Effector CD4-positive, alpha-beta T cell (primary cell): Measurements from ENCODE around the gene ZBTB38.

Experiments
- DNase-seq: peaks from one replicate; pipeline ENCODE4 v3.0.0-alpha.2; 2020

The ZBTB38 gene

GRCh38 chr3:141337523-141337854 is 30.8 kb upstream of the ZBTB38 start:
- DNase-seq, result no peak

DNA sequence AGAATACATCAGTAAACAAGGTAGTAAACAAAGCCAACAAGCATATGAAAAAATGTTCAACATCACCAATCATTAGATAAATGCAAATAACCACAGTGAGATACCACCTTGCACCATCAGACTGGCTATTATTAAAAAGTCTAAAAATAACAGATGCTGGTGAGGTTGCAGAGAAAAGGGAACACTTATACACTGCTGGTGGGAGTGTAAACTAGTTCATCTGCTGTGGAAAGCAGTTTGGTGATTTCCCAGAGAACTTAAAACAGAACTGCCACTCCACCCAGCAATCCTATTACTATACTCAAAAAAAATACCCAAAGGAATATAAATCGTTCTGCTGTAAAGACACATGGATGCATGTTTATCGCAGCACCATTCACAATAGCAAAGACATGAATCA is 30.3 kb upstream of the ZBTB38 start:
- DNase-seq, result no peak

GRCh38 chr3:141338881-141339280 is 29.4 kb upstream of the ZBTB38 start:
- no peak for DNase-seq

DNA sequence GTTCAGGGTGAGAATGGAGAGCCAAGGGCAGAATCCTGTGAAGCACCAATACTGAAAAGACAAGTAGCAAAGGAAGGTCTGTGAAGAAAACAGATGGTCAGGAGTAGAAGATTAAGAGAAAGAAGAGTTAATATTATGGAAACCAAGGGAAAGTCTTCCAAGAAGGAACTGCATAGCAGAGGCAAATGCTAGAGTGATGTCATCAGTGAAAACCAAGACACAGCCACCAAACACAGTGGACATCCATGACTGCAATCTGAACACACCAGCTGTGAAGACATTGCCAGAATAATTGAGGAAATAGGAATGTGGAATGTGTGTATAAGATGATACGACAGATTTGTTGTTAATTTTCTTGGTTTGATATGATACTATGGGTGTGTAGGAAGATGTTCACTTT is 26.8 kb upstream of the ZBTB38 start:
- no peak for DNase-seq

DNA sequence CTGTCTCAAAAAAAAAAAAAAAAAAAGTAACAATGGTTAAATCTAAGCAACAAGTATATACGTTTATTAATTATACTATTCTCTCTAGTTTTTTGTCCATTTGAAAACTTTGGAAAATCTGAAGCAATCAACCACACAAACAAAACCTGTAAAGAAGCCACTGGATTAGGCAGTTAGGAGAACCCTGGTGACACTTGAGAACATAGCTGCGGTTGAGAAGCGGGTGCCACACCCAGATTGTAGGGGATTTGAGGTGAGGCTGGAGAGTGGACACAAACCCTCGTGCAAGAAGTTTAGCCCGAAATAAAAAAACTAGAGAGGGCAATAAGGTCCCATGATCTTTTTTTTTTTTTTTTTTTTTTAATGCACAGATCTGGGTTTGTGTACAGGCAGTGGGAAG is 25.9 kb upstream of the ZBTB38 start:
- no peak for DNase-seq

- no peak for DNase-seq
These were observed 25.2 kb upstream of the ZBTB38 start for GRCh38 chr3:141343077-141343476.

- DNase-seq, result no peak
These were observed 24.4 kb upstream of the ZBTB38 start for GRCh38 chr3:141343865-141344271.

GRCh38 chr3:141345528-141345927 is 22.8 kb upstream of the ZBTB38 start:
- DNase-seq, result no peak

- no peak for DNase-seq
These were observed 22.3 kb upstream of the ZBTB38 start for GRCh38 chr3:141346007-141346406.

DNA sequence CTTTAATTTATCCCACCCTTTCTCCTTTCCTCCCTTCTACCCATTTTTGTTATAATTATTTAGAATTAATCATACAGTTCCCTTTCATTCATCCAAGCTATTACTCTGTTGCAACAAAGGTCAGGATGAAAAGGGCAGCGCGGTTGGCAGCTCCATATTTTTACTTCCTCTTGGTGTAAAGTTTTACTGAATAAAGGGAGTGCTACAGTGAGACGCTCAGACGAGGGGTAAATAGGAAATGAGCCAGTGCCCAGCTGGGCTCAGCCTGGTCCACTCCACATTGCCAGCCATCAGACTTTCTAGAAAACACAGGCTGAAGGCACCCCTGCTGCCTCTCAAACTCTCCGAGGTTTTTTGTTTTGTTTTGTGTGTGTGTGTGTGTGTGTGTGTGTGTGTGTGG is 21.9 kb upstream of the ZBTB38 start:
- no peak for DNase-seq

GRCh38 chr3:141346839-141347238 is 21.5 kb upstream of the ZBTB38 start:
- DNase-seq, result no peak

DNA sequence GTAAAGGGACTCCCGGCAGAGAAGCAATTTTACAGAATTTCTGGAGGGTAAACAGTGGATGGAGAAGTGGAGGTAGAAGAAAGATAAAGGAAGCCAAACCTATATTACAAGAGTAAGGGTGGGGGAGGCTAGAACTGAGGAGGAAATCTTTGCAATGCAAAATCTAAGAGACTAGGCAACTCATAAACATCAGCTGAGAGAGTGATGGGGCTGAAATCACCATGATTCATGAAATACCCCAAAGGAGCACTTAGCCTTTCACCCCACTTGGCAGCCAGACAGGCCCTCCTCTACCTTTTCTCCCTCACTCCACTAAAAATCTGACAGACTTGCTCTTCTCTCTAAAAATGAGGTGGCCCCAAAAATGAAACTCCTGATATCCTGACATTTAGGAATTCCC is 19.5 kb upstream of the ZBTB38 start:
- no peak for DNase-seq

DNA sequence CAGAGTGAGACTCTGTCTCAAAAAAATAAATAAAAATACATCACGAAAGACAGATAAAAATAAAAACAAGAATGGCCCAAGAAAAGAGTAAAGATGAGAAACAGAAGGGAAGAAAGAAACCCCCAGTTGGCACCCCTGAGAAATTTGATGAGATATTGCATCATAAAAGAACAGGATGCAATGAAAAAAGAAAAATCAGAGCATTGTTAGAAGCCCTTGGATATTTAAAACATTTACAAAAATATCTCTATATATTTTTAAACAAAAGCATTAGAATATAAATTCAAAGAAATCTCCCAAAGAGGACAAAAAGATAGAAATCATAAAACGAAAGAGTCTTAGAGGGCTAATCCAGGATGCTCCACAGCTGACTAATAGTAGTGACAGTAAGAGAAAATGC is 18.6 kb upstream of the ZBTB38 start:
- no peak for DNase-seq

DNA sequence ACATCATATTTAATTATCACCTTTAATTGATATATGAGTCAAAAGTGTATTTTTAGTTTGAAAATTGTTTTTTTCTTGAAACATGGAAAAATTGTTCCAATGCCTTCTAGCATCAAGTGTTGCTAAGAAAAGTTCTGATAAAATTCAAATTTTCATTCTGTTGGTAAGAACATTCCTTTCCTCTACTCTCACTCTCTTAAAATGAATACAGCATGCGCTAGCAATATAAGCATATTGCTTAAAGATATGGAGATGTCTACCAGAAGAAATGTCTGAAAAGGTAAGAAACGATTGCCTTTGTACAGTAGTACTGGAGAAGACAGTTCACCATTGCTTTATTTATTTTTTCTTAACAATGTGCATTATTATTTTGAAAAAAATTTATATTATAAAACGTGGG is 17.6 kb upstream of the ZBTB38 start:
- DNase-seq, result no peak

- DNase-seq, result no peak
These were observed 15.9 kb upstream of the ZBTB38 start for GRCh38 chr3:141352262-141352984.

- no peak for DNase-seq
These were observed 14.4 kb upstream of the ZBTB38 start for GRCh38 chr3:141353652-141354495.

- DNase-seq, result no peak
These were observed 13.8 kb upstream of the ZBTB38 start for GRCh38 chr3:141354517-141354916.

- no peak for DNase-seq
These were observed 13.1 kb upstream of the ZBTB38 start for GRCh38 chr3:141355242-141355641.

DNA sequence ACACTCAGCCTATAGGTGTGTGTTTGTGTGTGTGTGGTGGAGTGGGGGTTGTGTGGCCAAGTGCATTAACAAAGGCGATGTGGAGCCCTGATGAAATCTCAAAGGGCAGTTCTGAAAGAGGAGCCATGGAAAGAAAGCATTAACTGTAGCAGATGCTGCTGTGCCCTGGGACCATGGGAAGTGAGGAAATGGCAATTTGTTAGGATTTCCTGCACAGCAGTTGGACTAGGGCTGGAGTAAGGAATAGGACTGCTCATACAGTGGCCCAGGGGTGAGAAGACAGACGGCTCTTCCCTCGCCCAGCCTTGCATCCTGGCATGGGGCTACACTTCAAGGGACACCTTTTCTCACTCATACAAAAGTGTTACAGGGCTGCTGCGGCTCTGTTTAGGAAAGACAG is 12.3 kb upstream of the ZBTB38 start:
- no peak for DNase-seq

- no peak for DNase-seq
These were observed 7.3 kb upstream of the ZBTB38 start for GRCh38 chr3:141360888-141361598.

- no peak for DNase-seq
These were observed 5.6 kb upstream of the ZBTB38 start for GRCh38 chr3:141362736-141363135.

DNA sequence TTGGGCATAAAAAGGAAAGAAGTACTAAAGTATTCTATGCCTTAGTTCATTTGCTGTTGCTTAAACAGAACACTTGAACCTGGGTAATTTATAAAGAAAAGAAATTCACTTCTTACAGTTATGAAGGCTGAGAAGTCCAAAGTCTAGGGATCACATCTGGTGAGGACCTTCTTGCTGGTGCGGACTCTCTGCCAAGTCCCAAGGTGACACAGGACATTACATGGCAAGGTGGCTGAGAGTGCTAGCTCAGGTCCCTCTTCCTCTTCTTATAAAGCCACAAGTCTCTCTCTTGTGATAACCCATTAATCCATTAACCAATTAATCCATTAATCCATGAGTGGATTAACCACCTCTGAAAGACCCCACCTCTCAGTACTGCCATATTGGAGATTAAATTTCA is 3.1 kb upstream of the ZBTB38 start:
- no peak for DNase-seq

DNA sequence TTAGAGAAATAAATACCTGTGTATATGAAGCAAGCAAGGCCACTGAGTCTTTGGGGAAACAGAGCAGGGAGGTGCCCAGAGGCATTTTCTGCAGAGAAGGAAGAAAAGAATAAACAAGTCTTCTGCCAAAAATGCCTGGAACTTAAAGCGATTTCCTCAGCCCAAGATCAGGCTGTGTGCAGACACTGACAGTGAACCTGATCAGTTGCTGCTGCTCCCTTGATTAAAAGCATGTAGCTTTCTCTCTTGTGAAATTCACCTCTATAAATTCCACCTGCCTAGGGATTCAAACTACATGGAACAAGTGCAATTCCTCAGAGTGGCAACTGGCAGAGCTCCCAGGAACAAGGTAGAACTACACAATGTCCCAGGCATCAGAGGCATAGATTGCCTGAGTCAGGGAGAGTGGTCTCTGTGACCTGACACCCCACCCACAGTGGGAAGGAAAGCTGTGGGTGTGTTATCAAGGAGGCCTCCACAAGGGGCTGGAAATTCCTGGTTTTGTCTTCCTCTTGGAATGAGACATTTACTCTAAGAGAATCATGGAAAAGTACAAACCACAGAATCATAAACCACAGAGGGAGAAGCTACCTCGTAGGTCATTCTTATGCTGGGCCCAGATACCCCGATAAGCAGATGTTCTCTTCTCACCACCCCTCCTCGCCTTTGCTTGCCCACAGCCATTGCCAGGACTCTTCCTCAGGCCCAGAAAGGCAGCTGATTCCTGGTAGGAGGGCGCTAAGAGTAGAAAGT is 1.8 kb upstream of the ZBTB38 start:
- DNase-seq, result no peak
